ENCODE measurements around the gene PDE9A. TPM values are rescaled to one million over a fixed set of nuclear protein-coding genes. Genes with fewer than 3 reads are reported as not detected.

Gene PDE9A
- total RNA-seq, 1 experiment from 2014 or later, result 31.9 TPM

DNA sequence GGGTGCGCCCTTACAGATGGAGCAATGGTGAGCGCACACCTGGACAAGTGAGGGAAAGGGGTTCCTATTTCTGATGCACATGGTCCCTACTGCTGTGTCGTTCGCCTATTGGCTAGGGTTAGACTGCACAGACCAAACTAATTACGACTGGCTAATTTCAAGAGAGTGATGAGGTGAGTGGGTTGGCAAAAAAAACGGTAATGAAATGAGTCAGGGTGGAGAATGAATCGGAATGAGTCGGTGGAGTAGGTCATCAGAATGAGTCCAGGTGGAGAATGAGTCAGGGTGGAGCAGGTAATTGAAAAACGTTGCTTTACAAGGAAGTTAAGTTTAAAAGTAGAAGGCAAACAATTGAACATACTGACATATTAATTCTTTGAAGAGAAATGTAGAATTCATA, 146.1 kb downstream of the PDE9A start:
- no peak for TF ChIP-seq CTCF (conservative IDR thresholded peaks at IDR 0.05)
- peak; percentile 10 for DNase-seq
- no peaks in the 10 kb centered on the region for H3K23me2 ChIP-seq (ENCODE audit: insufficient read length, low read depth, low read length, poor library complexity, severe bottlenecking)
- H3K4me1 Mint-ChIP-seq, result peaks cover 24 to 39% of the 10 kb centered on the region in 2 experiments
- no peak overlapping the region for H2AK5ac ChIP-seq (ENCODE audit: insufficient read length, low read length)
- no peak overlapping the region for H2AFZ ChIP-seq (ENCODE audit: low read length)
- no peak overlapping the region for H3K4me2 ChIP-seq (ENCODE audit: insufficient read depth, insufficient read length, low read length)
- no peak overlapping the region for H3K4ac ChIP-seq (ENCODE audit: low read depth, low read length)
- H3K27me3 ChIP-seq (ENCODE audit: insufficient read depth, low read length), result no peaks in the 10 kb centered on the region
- H2BK5ac ChIP-seq (ENCODE audit: insufficient read length, low read length), result no peak overlapping the region
- H3K9ac ChIP-seq (ENCODE audit: extremely low read depth, insufficient read length, low read length), result no peak overlapping the region
- no peak overlapping the region for H2BK15ac ChIP-seq (ENCODE audit: low read depth, low read length)
- 100% methylated on average over 3 of the region's 9 CpGs for WGBS (ENCODE audit: extremely low coverage, insufficient read length, low lambda C conversion rate)
- H3K79me1 ChIP-seq (ENCODE audit: insufficient read depth, low read depth, low read length, poor library complexity, severe bottlenecking), result no peaks in the 10 kb centered on the region
- no peak overlapping the region for H3K4me3 Mint-ChIP-seq
- H3T11ph ChIP-seq (ENCODE audit: low read length), result no peak overlapping the region
- no peak overlapping the region for H3K18ac ChIP-seq (ENCODE audit: insufficient read length, low read depth, low read length)
- no peaks in the 10 kb centered on the region for H4K20me1 ChIP-seq (ENCODE audit: control insufficient read depth, insufficient read depth, insufficient read length)
- H4K5ac ChIP-seq (ENCODE audit: insufficient read length, low read depth, low read length), result no peak overlapping the region
- no peak overlapping the region for H3K23ac ChIP-seq (ENCODE audit: insufficient read length, low read depth, low read length)
- H3K36me3 Mint-ChIP-seq (ENCODE audit: insufficient read depth in 1 of 3, low read depth in 3 of 3), result no peaks in the 10 kb centered on the region
- no peak overlapping the region for H4K8ac ChIP-seq (replicated peaks; ENCODE audit: insufficient read length, low read depth, low read length)
- no peaks in the 10 kb centered on the region for H3K9me3 Mint-ChIP-seq
- no peak overlapping the region for H2BK20ac ChIP-seq (ENCODE audit: low read depth, low read length, poor library complexity, severe bottlenecking)
- H3K56ac ChIP-seq (ENCODE audit: insufficient read length, low read depth, low read length), result no peak overlapping the region
- no peak overlapping the region for H3K27ac Mint-ChIP-seq
- H3K27me3 Mint-ChIP-seq (ENCODE audit: low read depth), result no peaks in the 10 kb centered on the region; the same call in 1 of the 2 replicates
- H3K9me3 ChIP-seq (ENCODE audit: control insufficient read depth, low read depth, low read length), result no peaks in the 10 kb centered on the region
- no peak overlapping the region for H2BK12ac ChIP-seq (ENCODE audit: insufficient read length, low read depth, low read length)
- H4K91ac ChIP-seq (ENCODE audit: insufficient read length, low read depth, low read length), result no peak overlapping the region
- no peak overlapping the region for H2BK120ac ChIP-seq (ENCODE audit: low read depth, low read length, poor library complexity, severe bottlenecking)
- H3K79me2 ChIP-seq (ENCODE audit: insufficient read depth, low read length), result no peaks in the 10 kb centered on the region
- no peak overlapping the region for H3K14ac ChIP-seq (ENCODE audit: insufficient read depth, low read length)
- H3K27ac ChIP-seq (ENCODE audit: insufficient read length, low read depth, low read length), result no peak overlapping the region
- peaks cover 2% of the 10 kb centered on the region; the same call in 1 of the 2 replicates for H3K4me1 ChIP-seq (ENCODE audit: insufficient read depth, low read length)
